ENCODE data around the gene CFAP45. TPM values are rescaled to one million over a fixed set of nuclear protein-coding genes. Genes with fewer than 3 reads are reported as not detected.

The CFAP45 gene
- total and polyA plus RNA-seq, 9 of the 15 experiments (the other 6 are each of a cell fraction or from before 2014, with no cell fraction given) = 0.65 to 2.4 (median 1.5) TPM

DNA sequence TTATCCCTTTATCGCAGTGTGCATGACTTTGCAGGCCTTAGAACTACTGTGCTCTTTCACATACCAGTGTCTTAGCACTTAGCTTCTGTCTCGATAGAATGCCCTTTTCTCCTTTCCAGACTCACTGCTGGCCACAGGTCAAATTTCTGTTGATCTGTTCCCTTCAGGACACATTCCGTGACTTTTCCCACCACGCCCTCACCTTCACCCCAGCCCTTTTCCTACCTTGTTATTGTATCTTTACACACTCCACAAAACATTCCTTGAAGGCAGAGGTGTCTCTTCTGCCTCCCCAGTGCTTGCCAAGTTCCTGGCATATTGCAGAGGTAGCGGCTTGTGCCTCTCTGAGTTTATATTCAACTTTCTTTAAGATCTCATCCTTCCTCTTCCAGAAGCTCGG is 49.2 kb upstream of the CFAP45 start:
- Histone ChIP-seq H3K36me3 (ENCODE audit: control insufficient read depth, insufficient read depth, low read length) (no peaks in the 10 kb centered on the region), H3K9ac (ENCODE audit: insufficient read depth in 1 of 2, low read depth in 2 of 2, low read length in 2 of 2) (peak overlapping the region in 1 of 2 experiments; percentile 68; a peak in 1 of 4 replicates), H3K9me3 (replicated peaks; ENCODE audit: control insufficient read depth, insufficient read depth, low read depth, low read length) (no peaks in the 10 kb centered on the region), H3K9me1 (ENCODE audit: control insufficient read depth, insufficient read depth, low read length) (no peaks in the 10 kb centered on the region), H3K4me3 (no peak overlapping the region), H4K20me1 (replicated peaks; ENCODE audit: control insufficient read depth, insufficient read depth, low read length) (no peaks in the 10 kb centered on the region), H3K27ac (ENCODE audit: extremely low read depth, low read depth, low read length) (no peak overlapping the region), H3K4me1 (replicated peaks in 1 of 2; ENCODE audit: control insufficient read depth in 2 of 2, insufficient read depth in 2 of 2, low read length in 2 of 2) (peaks cover 10 to 13% of the 10 kb centered on the region in 2 experiments), H3K27me3 (ENCODE audit: control insufficient read depth in 2 of 2, insufficient read depth in 2 of 2, low read length in 2 of 2) (peaks cover 0 to 21% of the 10 kb centered on the region in 2 experiments; a peak in 3 of 5 replicates), H2AFZ (ENCODE audit: low read depth, low read length) (peak overlapping the region; percentile 2; the same call in 1 of the 2 replicates), H3K79me2 (ENCODE audit: control insufficient read depth, insufficient read depth, low read length) (no peaks in the 10 kb centered on the region), H3K4me2 (ENCODE audit: insufficient read depth, low read length) (no peak overlapping the region)
- BruUV-seq (replicated peaks) = no TSS peak
- POLR2A ChIA-PET = no interaction called here
- FAIRE-seq = peak; percentile 42
- 20% methylated on average over 6 of the region's 6 CpGs for WGBS (ENCODE audit: insufficient coverage, low coverage, missing lambda C conversion rate)
- in situ Hi-C loops (cut with MboI) = no loop called here
- CTCF ChIA-PET (ENCODE audit: low intra/inter-chr PET ratio) = no interaction called here
- peak in 1 of 4 experiments; percentile 16 for DNase-seq (ENCODE audit: extremely low read depth in 1 of 4, low spot score in 3 of 4)
- intact Hi-C loops (cut with micrococcal nuclease) = loop anchor here (5.0 kb wide), 1 partner anchor 167 kb away; the partner anchor contains the start of gene DUSP23
- ATAC-seq = no peak
- TF ChIP-seq ZNF57 (CRISPR knock-in tag; IDR thresholded peaks at IDR 0.05) (no peak), SP1 (CRISPR knock-in tag; IDR thresholded peaks at IDR 0.05) (no peak), MAFF (IDR thresholded peaks at IDR 0.05; ENCODE audit: low read length) (peak; percentile 40; the same call in 1 of the 2 replicates), ZSCAN29 (IDR thresholded peaks at IDR 0.05) (no peak), ATF2 (CRISPR knock-in tag; IDR thresholded peaks at IDR 0.05) (no peak), HDAC3 (IDR thresholded peaks at IDR 0.05; ENCODE audit: borderline replicate concordance, partially characterized antibody) (no peak), HNRNPK (IDR thresholded peaks at IDR 0.05; ENCODE audit: low read depth, low read length, poor library complexity, severe bottlenecking) (no peak), POLR2AphosphoS5 (IDR thresholded peaks at IDR 0.05; ENCODE audit: control insufficient read depth, insufficient read depth, low read depth, low read length) (no peak), TSHZ1 (CRISPR knock-in tag; IDR thresholded peaks at IDR 0.05) (no peak), ELK3 (CRISPR knock-in tag; IDR thresholded peaks at IDR 0.05) (no peak), HOXB6 (CRISPR knock-in tag; IDR thresholded peaks at IDR 0.05; ENCODE audit: borderline replicate concordance) (no peak), THRAP3 (IDR thresholded peaks at IDR 0.05; ENCODE audit: borderline replicate concordance) (no peak), NFE2 (IDR thresholded peaks at IDR 0.05; ENCODE audit: low read depth) (peak; percentile 38; the same call in 1 of the 2 replicates)
- TF ChIP-seq, protein P1, sequence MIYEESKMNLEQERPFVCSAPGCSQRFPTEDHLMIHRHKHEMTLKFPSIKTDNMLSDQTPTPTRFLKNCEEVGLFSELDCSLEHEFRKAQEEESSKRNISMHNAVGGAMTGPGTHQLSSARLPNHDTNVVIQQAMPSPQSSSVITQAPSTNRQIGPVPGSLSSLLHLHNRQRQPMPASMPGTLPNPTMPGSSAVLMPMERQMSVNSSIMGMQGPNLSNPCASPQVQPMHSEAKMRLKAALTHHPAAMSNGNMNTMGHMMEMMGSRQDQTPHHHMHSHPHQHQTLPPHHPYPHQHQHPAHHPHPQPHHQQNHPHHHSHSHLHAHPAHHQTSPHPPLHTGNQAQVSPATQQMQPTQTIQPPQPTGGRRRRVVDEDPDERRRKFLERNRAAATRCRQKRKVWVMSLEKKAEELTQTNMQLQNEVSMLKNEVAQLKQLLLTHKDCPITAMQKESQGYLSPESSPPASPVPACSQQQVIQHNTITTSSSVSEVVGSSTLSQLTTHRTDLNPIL (CRISPR knock-in tag; IDR thresholded peaks at IDR 0.05) = no peak
- TF ChIP-seq, protein P2, sequence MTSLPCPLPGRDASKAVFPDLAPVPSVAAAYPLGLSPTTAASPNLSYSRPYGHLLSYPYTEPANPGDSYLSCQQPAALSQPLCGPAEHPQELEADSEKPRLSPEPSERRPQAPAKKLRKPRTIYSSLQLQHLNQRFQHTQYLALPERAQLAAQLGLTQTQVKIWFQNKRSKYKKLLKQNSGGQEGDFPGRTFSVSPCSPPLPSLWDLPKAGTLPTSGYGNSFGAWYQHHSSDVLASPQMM (CRISPR knock-in tag; IDR thresholded peaks at IDR 0.05) = no peak

Data from K562 (cell line).